Astrocyte of the spinal cord (primary cell): ENCODE data around the gene CHN2.

Experiments
- DNase-seq: peaks from one replicate; pipeline ENCODE4 v3.0.0; 2011; ENCODE audit warnings: low read depth, low spot score
- H3K4me3 ChIP-seq: 2 replicates; pipeline ENCODE4 v1.5.1; 2011; ENCODE audit warnings: low read depth, mild to moderate bottlenecking, low read length, moderate library complexity
- in situ Hi-C: cut with HindIII; loops from 2 replicates; pipeline ENCODE4 v1.10.0; 2017; ENCODE audit warnings: low sequenced_read_pairs
- TF ChIP-seq, protein P1 (sequence below): IDR thresholded peaks from 2 replicates; pipeline ENCODE4 v1.5.1; 2012; ENCODE audit warnings: low read depth, mild to moderate bottlenecking, low read length, inconsistent platforms

The CHN2 gene

DNA sequence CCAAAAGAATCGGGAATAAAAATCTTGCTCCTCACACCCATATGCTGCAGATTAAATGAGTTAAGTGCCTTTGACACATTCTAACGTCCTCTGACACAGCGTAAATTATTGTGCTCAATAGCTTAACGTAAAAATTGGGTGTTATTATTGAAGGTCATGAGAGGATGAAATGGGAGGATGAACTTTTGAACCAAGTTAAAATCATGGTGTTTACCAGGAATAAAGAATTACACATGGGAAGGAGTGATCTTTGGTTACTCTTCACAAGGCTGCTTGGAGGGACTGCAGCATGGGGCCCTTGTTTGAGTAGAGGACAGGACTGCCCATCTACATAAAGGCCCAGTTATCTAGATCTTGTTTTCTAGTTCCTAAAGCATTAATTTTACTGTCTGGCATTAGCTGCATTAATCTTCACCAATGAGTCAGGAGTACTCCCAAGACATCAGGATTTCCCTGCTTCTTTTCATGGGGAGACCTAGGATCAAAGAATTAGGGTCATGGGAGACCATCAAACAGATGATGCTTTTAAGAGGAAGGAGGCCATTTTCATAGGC, 284.2 kb downstream of the CHN2 start:
- no peak overlapping the region for H3K4me3 ChIP-seq
- DNase-seq, result no peak
- TF ChIP-seq, protein P1, sequence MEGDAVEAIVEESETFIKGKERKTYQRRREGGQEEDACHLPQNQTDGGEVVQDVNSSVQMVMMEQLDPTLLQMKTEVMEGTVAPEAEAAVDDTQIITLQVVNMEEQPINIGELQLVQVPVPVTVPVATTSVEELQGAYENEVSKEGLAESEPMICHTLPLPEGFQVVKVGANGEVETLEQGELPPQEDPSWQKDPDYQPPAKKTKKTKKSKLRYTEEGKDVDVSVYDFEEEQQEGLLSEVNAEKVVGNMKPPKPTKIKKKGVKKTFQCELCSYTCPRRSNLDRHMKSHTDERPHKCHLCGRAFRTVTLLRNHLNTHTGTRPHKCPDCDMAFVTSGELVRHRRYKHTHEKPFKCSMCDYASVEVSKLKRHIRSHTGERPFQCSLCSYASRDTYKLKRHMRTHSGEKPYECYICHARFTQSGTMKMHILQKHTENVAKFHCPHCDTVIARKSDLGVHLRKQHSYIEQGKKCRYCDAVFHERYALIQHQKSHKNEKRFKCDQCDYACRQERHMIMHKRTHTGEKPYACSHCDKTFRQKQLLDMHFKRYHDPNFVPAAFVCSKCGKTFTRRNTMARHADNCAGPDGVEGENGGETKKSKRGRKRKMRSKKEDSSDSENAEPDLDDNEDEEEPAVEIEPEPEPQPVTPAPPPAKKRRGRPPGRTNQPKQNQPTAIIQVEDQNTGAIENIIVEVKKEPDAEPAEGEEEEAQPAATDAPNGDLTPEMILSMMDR, result no peak
- in situ Hi-C loops, result no loop called here

GRCh38 chr7:29479301-29480200, 285.0 kb downstream of the CHN2 start:
- in situ Hi-C loops, result no loop called here
- no peak for DNase-seq
- TF ChIP-seq, protein P1, result no peak
- H3K4me3 ChIP-seq, result no peak overlapping the region

GRCh38 chr7:29480451-29480850, 285.9 kb downstream of the CHN2 start:
- TF ChIP-seq, protein P1, result no peak
- H3K4me3 ChIP-seq, result no peak overlapping the region
- in situ Hi-C loops, result no loop called here
- DNase-seq, result no peak

DNA sequence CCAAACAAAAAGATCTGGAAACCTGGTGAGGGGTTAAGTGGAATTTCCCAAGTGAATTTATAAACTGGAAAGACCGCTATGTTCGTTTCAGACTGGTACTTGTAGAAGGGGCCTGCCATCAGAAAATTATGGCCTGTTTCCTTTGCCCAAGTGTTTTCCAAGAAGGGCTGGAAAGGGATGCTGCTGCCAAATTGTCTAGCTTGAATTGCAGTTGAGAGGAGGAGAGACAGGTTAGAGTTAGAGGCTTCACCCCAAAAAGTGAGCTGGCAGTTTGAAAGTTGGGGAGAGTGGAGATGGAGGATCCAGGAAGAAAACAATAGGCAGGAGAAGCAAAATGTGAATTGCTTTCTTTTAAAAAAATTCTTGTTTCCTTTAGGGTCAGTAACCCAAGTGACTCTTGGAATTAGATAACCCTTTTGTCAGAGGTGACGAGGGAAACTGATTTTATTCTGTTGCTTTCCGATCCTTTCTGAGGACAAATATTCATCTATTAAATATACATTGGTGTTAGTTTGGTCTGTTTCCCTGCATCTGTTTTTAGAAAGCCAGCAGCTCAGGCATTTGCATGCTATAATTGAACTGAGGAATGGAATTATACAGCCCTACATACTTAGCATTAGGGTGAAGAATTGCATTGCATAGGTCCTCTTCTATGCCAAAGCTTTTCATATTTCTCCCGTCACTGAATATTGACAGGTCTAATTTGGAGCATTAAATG, 286.5 kb downstream of the CHN2 start:
- no peak overlapping the region for H3K4me3 ChIP-seq
- no peak for DNase-seq
- in situ Hi-C loops, result no loop called here
- TF ChIP-seq, protein P1, result no peak

GRCh38 chr7:29482056-29482455, 287.5 kb downstream of the CHN2 start:
- no peak for DNase-seq
- TF ChIP-seq, protein P1, result no peak
- no peak overlapping the region for H3K4me3 ChIP-seq
- in situ Hi-C loops, result no loop called here

- TF ChIP-seq, protein P1, result no peak
- no peak for DNase-seq
- in situ Hi-C loops, result no loop called here
- H3K4me3 ChIP-seq, result no peak overlapping the region
Measured at GRCh38 chr7:29483219-29484104, 288.9 kb downstream of the CHN2 start.
